WTC11 (cell line): ENCODE data around the gene PDE8B. TPM values are rescaled to one million over a fixed set of nuclear protein-coding genes. Genes with fewer than 3 reads are reported as not detected.

Experiments
- ATAC-seq: fragments of 200-7000 bp; cut with Tn5 transposase; 2 replicates; pipeline ENCODE4 v1.10.0; 2021; ENCODE audit warnings: mild to moderate bottlenecking, moderate library complexity
- CTCF ChIA-PET: fragments of 300-600 bp; sonication (Branson Sonifier 250); formaldehyde crosslinking; loops from one replicate; lab custom pipeline; 2021; ENCODE audit warnings: antibody characterized with exemption; lab: Charles Lee
- POLR2A ChIA-PET: fragments of 350-600 bp; sonication (Branson Sonifier 250); formaldehyde crosslinking; loops from one replicate; lab custom pipeline; 2021; ENCODE audit warnings: antibody characterized with exemption; lab: Charles Lee
- DNase-seq: peaks from one replicate; pipeline ENCODE4 v3.0.0; 2021; ENCODE audit warnings: low spot score
- H3K27ac Mint-ChIP-seq: 2 replicates; pipeline ENCODE4 v1.8.0; 2021; ENCODE audit warnings: mixed read lengths
- H3K27me3 Mint-ChIP-seq: 2 replicates; pipeline ENCODE4 v1.8.0; 2021; ENCODE audit warnings: low read depth, mild to moderate bottlenecking, moderate library complexity, mixed read lengths
- H3K36me3 Mint-ChIP-seq: 2 replicates; pipeline ENCODE4 v1.8.0; 2021; ENCODE audit warnings: mixed read lengths
- H3K4me1 Mint-ChIP-seq: 2 replicates; pipeline ENCODE4 v1.8.0; 2022; ENCODE audit warnings: mixed read lengths
- H3K4me3 Mint-ChIP-seq: 2 replicates; pipeline ENCODE4 v1.8.0; 2021; ENCODE audit warnings: mild to moderate bottlenecking, moderate library complexity, mixed read lengths
- H3K9me3 Mint-ChIP-seq: 2 replicates; pipeline ENCODE4 v1.8.0; 2021; ENCODE audit warnings: mixed read lengths
- ELF4 ChIP-seq: sonication (generic); formaldehyde crosslinking; IDR thresholded peaks from 2 replicates; pipeline ENCODE4 v1.8.1; 2022; ENCODE audit warnings: low read depth, mild to moderate bottlenecking, moderate library complexity, missing genetic modification reagents
- FOXP1 ChIP-seq: sonication (generic); formaldehyde crosslinking; IDR thresholded peaks from 2 replicates; pipeline ENCODE4 v1.8.0; 2022; ENCODE audit warnings: missing genetic modification reagents, mild to moderate bottlenecking, moderate library complexity, borderline replicate concordance
- GABPB1 ChIP-seq: sonication (generic); formaldehyde crosslinking; IDR thresholded peaks from 2 replicates; pipeline ENCODE4 v1.8.1; 2023; ENCODE audit warnings: mild to moderate bottlenecking, missing genetic modification reagents
- GRHL2 ChIP-seq: fragments of 250-450 bp; sonication (Bioruptor Pico); IDR thresholded peaks from 2 replicates; pipeline ENCODE4 v1.8.0; 2022; ENCODE audit warnings: mild to moderate bottlenecking, moderate library complexity; ENCODE audit not compliant: insufficient replicate concordance, severe bottlenecking
- HMGA2 ChIP-seq: fragments of 250-450 bp; sonication (Bioruptor Pico); IDR thresholded peaks from 2 replicates; pipeline ENCODE4 v1.4.0; 2021; ENCODE audit warnings: mild to moderate bottlenecking, moderate library complexity
- JAZF1 ChIP-seq: fragments of 250-450 bp; sonication (Bioruptor Pico); IDR thresholded peaks from 2 replicates; pipeline ENCODE4 v1.9.0; 2021; ENCODE audit warnings: moderate library complexity, mild to moderate bottlenecking, inconsistent platforms
- NFYB ChIP-seq: sonication (generic); formaldehyde crosslinking; conservative IDR thresholded peaks from 2 replicates; pipeline ENCODE4 v1.8.0; 2022; ENCODE audit warnings: low read depth, missing genetic modification reagents
- SP1 ChIP-seq: sonication (generic); formaldehyde crosslinking; conservative IDR thresholded peaks from 2 replicates; pipeline ENCODE4 v1.8.1; 2022; ENCODE audit warnings: missing genetic modification reagents
- TCF7 ChIP-seq: sonication (generic); formaldehyde crosslinking; IDR thresholded peaks from 2 replicates; pipeline ENCODE4 v1.8.0; 2022; ENCODE audit warnings: mild to moderate bottlenecking, low read depth, missing genetic modification reagents, moderate library complexity
- ZNF671 ChIP-seq: fragments of 250-450 bp; sonication (Bioruptor Pico); IDR thresholded peaks from 2 replicates; pipeline ENCODE4 v1.8.0; 2021; ENCODE audit warnings: mild to moderate bottlenecking
- total RNA-seq: library from RNA; stranded (reverse); gene quantifications from 3 replicates; pipeline ENCODE4 v1.2.3, GENCODE V29; 2021
- TF ChIP-seq, protein P1 (sequence below): sonication (generic); formaldehyde crosslinking; IDR thresholded peaks from 2 replicates; pipeline ENCODE4 v1.8.1; 2023; ENCODE audit warnings: mild to moderate bottlenecking, moderate library complexity, missing genetic modification reagents
- TF ChIP-seq, protein P2 (sequence below): sonication (generic); formaldehyde crosslinking; IDR thresholded peaks from 2 replicates; pipeline ENCODE4 v1.8.1; 2023; ENCODE audit warnings: mild to moderate bottlenecking, missing genetic modification reagents
- TF ChIP-seq, protein P3 (sequence below): fragments of 250-450 bp; sonication (Bioruptor Pico); IDR thresholded peaks from 2 replicates; pipeline ENCODE4 v1.9.0; 2021; ENCODE audit warnings: moderate library complexity, mild to moderate bottlenecking, inconsistent platforms, borderline replicate concordance
- TF ChIP-seq, protein P4 (sequence below): sonication (generic); formaldehyde crosslinking; IDR thresholded peaks from 2 replicates; pipeline ENCODE4 v1.8.0; 2022; ENCODE audit warnings: missing genetic modification reagents
- TF ChIP-seq, protein P5 (sequence below): fragments of 200-600 bp; IDR thresholded peaks from 2 replicates; pipeline ENCODE4 v1.8.0; 2022; ENCODE audit warnings: antibody characterized with exemption
- TF ChIP-seq, protein P6 (sequence below): sonication (generic); formaldehyde crosslinking; IDR thresholded peaks from 2 replicates; pipeline ENCODE4 v1.8.1; 2022; ENCODE audit warnings: mild to moderate bottlenecking, moderate library complexity, missing genetic modification reagents
- TF ChIP-seq, protein P7 (sequence below): fragments of 250-450 bp; sonication (Bioruptor Pico); IDR thresholded peaks from 2 replicates; pipeline ENCODE4 v1.9.0; 2021; ENCODE audit warnings: mild to moderate bottlenecking, borderline replicate concordance
- TF ChIP-seq, protein P8 (sequence below): sonication (generic); formaldehyde crosslinking; IDR thresholded peaks from 2 replicates; pipeline ENCODE4 v1.8.0; 2023; ENCODE audit warnings: mild to moderate bottlenecking, missing genetic modification reagents

The PDE8B gene
- total RNA-seq, 1 experiment from 2014 or later = 0.31 TPM

DNA sequence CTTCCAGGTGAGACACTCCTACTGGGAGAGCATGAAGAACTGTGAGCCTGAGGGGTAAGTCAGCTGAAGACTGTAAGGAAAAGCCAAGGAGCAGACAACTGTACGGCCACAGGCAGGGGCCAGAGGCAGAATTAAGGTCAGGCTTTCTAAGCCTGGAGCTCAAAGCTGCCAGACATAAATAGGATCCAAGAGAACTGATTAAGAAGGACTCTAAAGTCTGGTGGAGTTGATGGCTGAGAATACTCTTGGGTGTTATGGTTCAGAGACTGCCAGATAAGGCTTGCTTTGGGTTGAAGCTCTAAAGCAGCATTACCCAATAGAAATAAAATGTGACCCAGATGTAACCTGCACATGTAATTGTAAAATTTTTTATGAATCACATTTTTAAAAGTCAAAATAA lies 12.2 kb downstream of the PDE8B start (continued):
- no peak for TF ChIP-seq HMGA2
- TF ChIP-seq, protein P1, sequence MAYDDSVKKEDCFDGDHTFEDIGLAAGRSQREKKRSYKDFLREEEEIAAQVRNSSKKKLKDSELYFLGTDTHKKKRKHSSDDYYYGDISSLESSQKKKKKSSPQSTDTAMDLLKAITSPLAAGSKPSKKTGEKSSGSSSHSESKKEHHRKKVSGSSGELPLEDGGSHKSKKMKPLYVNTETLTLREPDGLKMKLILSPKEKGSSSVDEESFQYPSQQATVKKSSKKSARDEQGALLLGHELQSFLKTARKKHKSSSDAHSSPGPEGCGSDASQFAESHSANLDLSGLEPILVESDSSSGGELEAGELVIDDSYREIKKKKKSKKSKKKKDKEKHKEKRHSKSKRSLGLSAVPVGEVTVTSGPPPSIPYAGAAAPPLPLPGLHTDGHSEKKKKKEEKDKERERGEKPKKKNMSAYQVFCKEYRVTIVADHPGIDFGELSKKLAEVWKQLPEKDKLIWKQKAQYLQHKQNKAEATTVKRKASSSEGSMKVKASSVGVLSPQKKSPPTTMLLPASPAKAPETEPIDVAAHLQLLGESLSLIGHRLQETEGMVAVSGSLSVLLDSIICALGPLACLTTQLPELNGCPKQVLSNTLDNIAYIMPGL = no peak
- TF ChIP-seq JAZF1 (CRISPR knock-in tag) = no peak

DNA sequence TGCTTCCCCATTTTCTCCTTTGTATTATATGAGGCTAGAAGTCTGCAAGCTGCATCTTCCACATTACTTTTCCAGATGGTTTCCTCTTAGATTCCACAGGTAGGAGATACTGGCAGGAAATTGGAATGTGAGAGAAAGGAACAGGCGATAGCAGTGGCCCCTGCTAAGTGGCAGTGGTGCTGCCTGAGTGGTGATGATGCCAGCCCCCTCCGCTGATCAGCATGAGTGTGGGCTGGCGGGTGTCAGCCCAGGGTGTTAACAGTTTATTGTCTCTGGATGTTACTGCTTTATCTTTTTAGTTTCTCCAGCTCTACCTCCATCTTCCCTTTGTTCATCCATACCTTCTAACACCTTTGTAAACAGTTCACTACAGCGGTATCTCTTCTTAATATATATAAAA lies 13.2 kb downstream of the PDE8B start:
- ATAC-seq (no peak), DNase-seq (no peak)
- ChIA-PET CTCF (interaction anchor here (1.2 kb wide), 1 partner anchor 269 kb away, joined by 3 read pairs; no protein-coding TSS in a partner anchor), POLR2A (no interaction called here)
- no peaks in the 10 kb centered on the region for H3K36me3 Mint-ChIP-seq
- no peak overlapping the region for H3K4me3 Mint-ChIP-seq
- no peak overlapping the region for H3K27ac Mint-ChIP-seq
- H3K9me3 Mint-ChIP-seq = no peaks in the 10 kb centered on the region
- H3K27me3 Mint-ChIP-seq = no peaks in the 10 kb centered on the region; the same call in 1 of the 2 replicates
- H3K4me1 Mint-ChIP-seq = no peaks in the 10 kb centered on the region
- TF ChIP-seq FOXP1 (CRISPR knock-in tag) (no peak), GRHL2 (CRISPR knock-in tag) (no peak), SP1 (CRISPR knock-in tag) (no peak), ELF4 (CRISPR knock-in tag) (no peak), ZNF671 (CRISPR knock-in tag) (no peak), TCF7 (no peak), GABPB1 (CRISPR knock-in tag) (no peak), NFYB (CRISPR knock-in tag) (no peak)
- TF ChIP-seq, protein P2, sequence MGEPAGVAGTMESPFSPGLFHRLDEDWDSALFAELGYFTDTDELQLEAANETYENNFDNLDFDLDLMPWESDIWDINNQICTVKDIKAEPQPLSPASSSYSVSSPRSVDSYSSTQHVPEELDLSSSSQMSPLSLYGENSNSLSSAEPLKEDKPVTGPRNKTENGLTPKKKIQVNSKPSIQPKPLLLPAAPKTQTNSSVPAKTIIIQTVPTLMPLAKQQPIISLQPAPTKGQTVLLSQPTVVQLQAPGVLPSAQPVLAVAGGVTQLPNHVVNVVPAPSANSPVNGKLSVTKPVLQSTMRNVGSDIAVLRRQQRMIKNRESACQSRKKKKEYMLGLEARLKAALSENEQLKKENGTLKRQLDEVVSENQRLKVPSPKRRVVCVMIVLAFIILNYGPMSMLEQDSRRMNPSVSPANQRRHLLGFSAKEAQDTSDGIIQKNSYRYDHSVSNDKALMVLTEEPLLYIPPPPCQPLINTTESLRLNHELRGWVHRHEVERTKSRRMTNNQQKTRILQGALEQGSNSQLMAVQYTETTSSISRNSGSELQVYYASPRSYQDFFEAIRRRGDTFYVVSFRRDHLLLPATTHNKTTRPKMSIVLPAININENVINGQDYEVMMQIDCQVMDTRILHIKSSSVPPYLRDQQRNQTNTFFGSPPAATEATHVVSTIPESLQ (CRISPR knock-in tag) = no peak
- TF ChIP-seq, protein P3, sequence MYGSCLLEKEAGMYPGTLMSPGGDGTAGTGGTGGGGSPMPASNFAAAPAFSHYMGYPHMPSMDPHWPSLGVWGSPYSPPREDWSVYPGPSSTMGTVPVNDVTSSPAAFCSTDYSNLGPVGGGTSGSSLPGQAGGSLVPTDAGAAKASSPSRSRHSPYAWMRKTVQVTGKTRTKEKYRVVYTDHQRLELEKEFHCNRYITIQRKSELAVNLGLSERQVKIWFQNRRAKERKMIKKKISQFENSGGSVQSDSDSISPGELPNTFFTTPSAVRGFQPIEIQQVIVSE (CRISPR knock-in tag) = no peak
- TF ChIP-seq, protein P4, sequence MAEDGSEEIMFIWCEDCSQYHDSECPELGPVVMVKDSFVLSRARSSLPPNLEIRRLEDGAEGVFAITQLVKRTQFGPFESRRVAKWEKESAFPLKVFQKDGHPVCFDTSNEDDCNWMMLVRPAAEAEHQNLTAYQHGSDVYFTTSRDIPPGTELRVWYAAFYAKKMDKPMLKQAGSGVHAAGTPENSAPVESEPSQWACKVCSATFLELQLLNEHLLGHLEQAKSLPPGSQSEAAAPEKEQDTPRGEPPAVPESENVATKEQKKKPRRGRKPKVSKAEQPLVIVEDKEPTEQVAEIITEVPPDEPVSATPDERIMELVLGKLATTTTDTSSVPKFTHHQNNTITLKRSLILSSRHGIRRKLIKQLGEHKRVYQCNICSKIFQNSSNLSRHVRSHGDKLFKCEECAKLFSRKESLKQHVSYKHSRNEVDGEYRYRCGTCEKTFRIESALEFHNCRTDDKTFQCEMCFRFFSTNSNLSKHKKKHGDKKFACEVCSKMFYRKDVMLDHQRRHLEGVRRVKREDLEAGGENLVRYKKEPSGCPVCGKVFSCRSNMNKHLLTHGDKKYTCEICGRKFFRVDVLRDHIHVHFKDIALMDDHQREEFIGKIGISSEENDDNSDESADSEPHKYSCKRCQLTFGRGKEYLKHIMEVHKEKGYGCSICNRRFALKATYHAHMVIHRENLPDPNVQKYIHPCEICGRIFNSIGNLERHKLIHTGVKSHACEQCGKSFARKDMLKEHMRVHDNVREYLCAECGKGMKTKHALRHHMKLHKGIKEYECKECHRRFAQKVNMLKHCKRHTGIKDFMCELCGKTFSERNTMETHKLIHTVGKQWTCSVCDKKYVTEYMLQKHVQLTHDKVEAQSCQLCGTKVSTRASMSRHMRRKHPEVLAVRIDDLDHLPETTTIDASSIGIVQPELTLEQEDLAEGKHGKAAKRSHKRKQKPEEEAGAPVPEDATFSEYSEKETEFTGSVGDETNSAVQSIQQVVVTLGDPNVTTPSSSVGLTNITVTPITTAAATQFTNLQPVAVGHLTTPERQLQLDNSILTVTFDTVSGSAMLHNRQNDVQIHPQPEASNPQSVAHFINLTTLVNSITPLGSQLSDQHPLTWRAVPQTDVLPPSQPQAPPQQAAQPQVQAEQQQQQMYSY (CRISPR knock-in tag) = no peak
- TF ChIP-seq, protein P5, sequence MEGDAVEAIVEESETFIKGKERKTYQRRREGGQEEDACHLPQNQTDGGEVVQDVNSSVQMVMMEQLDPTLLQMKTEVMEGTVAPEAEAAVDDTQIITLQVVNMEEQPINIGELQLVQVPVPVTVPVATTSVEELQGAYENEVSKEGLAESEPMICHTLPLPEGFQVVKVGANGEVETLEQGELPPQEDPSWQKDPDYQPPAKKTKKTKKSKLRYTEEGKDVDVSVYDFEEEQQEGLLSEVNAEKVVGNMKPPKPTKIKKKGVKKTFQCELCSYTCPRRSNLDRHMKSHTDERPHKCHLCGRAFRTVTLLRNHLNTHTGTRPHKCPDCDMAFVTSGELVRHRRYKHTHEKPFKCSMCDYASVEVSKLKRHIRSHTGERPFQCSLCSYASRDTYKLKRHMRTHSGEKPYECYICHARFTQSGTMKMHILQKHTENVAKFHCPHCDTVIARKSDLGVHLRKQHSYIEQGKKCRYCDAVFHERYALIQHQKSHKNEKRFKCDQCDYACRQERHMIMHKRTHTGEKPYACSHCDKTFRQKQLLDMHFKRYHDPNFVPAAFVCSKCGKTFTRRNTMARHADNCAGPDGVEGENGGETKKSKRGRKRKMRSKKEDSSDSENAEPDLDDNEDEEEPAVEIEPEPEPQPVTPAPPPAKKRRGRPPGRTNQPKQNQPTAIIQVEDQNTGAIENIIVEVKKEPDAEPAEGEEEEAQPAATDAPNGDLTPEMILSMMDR = no peak
- TF ChIP-seq, protein P6, sequence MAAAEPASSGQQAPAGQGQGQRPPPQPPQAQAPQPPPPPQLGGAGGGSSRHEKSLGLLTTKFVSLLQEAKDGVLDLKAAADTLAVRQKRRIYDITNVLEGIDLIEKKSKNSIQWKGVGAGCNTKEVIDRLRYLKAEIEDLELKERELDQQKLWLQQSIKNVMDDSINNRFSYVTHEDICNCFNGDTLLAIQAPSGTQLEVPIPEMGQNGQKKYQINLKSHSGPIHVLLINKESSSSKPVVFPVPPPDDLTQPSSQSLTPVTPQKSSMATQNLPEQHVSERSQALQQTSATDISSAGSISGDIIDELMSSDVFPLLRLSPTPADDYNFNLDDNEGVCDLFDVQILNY (CRISPR knock-in tag) = no peak
- TF ChIP-seq, protein P7, sequence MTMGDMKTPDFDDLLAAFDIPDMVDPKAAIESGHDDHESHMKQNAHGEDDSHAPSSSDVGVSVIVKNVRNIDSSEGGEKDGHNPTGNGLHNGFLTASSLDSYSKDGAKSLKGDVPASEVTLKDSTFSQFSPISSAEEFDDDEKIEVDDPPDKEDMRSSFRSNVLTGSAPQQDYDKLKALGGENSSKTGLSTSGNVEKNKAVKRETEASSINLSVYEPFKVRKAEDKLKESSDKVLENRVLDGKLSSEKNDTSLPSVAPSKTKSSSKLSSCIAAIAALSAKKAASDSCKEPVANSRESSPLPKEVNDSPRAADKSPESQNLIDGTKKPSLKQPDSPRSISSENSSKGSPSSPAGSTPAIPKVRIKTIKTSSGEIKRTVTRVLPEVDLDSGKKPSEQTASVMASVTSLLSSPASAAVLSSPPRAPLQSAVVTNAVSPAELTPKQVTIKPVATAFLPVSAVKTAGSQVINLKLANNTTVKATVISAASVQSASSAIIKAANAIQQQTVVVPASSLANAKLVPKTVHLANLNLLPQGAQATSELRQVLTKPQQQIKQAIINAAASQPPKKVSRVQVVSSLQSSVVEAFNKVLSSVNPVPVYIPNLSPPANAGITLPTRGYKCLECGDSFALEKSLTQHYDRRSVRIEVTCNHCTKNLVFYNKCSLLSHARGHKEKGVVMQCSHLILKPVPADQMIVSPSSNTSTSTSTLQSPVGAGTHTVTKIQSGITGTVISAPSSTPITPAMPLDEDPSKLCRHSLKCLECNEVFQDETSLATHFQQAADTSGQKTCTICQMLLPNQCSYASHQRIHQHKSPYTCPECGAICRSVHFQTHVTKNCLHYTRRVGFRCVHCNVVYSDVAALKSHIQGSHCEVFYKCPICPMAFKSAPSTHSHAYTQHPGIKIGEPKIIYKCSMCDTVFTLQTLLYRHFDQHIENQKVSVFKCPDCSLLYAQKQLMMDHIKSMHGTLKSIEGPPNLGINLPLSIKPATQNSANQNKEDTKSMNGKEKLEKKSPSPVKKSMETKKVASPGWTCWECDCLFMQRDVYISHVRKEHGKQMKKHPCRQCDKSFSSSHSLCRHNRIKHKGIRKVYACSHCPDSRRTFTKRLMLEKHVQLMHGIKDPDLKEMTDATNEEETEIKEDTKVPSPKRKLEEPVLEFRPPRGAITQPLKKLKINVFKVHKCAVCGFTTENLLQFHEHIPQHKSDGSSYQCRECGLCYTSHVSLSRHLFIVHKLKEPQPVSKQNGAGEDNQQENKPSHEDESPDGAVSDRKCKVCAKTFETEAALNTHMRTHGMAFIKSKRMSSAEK (CRISPR knock-in tag) = no peak
- TF ChIP-seq, protein P8, sequence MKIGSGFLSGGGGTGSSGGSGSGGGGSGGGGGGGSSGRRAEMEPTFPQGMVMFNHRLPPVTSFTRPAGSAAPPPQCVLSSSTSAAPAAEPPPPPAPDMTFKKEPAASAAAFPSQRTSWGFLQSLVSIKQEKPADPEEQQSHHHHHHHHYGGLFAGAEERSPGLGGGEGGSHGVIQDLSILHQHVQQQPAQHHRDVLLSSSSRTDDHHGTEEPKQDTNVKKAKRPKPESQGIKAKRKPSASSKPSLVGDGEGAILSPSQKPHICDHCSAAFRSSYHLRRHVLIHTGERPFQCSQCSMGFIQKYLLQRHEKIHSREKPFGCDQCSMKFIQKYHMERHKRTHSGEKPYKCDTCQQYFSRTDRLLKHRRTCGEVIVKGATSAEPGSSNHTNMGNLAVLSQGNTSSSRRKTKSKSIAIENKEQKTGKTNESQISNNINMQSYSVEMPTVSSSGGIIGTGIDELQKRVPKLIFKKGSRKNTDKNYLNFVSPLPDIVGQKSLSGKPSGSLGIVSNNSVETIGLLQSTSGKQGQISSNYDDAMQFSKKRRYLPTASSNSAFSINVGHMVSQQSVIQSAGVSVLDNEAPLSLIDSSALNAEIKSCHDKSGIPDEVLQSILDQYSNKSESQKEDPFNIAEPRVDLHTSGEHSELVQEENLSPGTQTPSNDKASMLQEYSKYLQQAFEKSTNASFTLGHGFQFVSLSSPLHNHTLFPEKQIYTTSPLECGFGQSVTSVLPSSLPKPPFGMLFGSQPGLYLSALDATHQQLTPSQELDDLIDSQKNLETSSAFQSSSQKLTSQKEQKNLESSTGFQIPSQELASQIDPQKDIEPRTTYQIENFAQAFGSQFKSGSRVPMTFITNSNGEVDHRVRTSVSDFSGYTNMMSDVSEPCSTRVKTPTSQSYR (CRISPR knock-in tag) = no peak
